Mucosa of rectum (tissue), 2 donors: Measurements from ENCODE around the gene ADORA1.

Experiments
- H3K27ac ChIP-seq, 2 donors: one replicate each; pipeline ENCODE4 v1.7.0; 2013; ENCODE audit warnings: inconsistent platforms in 2 of 2, low read depth in 2 of 2, low read length in 2 of 2
- H3K27me3 ChIP-seq, 2 donors: one replicate each; pipeline ENCODE4 v1.7.0; 2013; ENCODE audit warnings: low read length in 2 of 2; ENCODE audit not compliant: control insufficient read depth in 2 of 2, insufficient read depth in 2 of 2
- H3K36me3 ChIP-seq, 2 donors: one replicate each; pipeline ENCODE4 v1.7.0; 2013; ENCODE audit warnings: low read length in 2 of 2; ENCODE audit not compliant: control insufficient read depth in 2 of 2, insufficient read depth in 2 of 2
- H3K4me1 ChIP-seq, 2 donors: one replicate each; pipeline ENCODE4 v1.7.0; 2013; ENCODE audit warnings: low read length in 2 of 2, mild to moderate bottlenecking in 1 of 2; ENCODE audit not compliant: control insufficient read depth in 2 of 2, insufficient read depth in 2 of 2
- H3K4me3 ChIP-seq, 2 donors: one replicate each; pipeline ENCODE4 v1.7.0; 2013; ENCODE audit warnings: low read length in 2 of 2
- H3K9ac ChIP-seq, 2 donors: one replicate each; pipeline ENCODE4 v1.7.0; 2013; ENCODE audit warnings: low read length in 2 of 2, low read depth in 1 of 2, mild to moderate bottlenecking in 1 of 2
- H3K9me3 ChIP-seq, 2 donors: one replicate each; pipeline ENCODE4 v1.7.0; 2013; ENCODE audit warnings: low read length in 2 of 2; ENCODE audit not compliant: control insufficient read depth in 2 of 2
- donor health status: healthy.
- donor health status: Normal muscosa, but diverticular disease.

Gene ADORA1

DNA sequence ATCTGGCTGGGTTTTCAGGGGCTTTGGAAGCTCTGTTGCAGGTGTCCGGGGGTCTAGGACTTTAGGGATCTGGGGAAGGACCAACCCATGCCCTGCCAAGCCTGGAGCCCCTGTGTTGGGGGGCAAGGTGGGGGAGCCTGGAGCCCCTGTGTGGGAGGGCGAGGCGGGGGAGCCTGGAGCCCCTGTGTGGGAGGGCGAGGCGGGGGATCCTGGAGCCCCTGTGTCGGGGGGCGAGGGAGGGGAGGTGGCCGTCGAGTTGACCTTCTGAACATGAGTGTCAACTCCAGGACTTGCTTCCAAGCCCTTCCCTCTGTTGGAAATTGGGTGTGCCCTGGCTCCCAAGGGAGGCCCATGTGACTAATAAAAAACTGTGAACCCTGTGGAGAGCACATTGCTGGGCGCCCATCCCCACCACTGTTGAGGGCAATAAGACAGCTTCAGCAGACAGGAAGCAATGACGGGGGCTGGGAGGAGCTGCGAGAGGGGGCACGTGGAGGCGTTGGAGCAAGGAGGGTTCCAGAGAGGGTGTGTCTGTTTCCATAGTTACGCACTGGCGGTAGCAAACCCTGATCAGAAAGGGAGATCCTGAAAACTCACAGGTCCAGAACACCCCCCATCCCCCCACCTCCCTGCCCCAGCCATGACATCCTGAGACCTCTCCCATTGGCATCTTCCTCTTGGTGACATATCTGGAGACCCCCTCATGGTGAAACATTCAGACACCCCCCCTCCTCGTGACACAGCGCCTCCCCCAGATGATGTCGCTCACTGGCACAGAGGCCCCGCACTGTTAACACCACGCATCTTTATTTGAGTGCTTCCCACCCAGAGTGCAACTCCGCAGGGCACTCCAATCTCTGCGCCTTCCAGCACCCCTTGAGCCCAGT lies 39.7 kb downstream of the ADORA1 start:
- no peaks in the 10 kb centered on the region for H3K36me3 ChIP-seq
- no peak overlapping the region for H3K27ac ChIP-seq
- no peaks in the 10 kb centered on the region for H3K27me3 ChIP-seq
- H3K9me3 ChIP-seq, result no peaks in the 10 kb centered on the region
- no peak overlapping the region for H3K9ac ChIP-seq
- no peaks in the 10 kb centered on the region for H3K4me1 ChIP-seq
- H3K4me3 ChIP-seq, result no peak overlapping the region

- Histone ChIP-seq H3K27ac (no peak overlapping the region), H3K9ac (no peak overlapping the region), H3K36me3 (no peaks in the 10 kb centered on the region), H3K27me3 (no peaks in the 10 kb centered on the region), H3K9me3 (no peaks in the 10 kb centered on the region), H3K4me3 (no peak overlapping the region), H3K4me1 (no peaks in the 10 kb centered on the region)
These were observed 40.3 kb downstream of the ADORA1 start for GRCh38 chr1:203167913-203168200.

- Histone ChIP-seq H3K9me3 (no peaks in the 10 kb centered on the region), H3K27me3 (no peaks in the 10 kb centered on the region), H3K4me1 (no peaks in the 10 kb centered on the region), H3K4me3 (no peak overlapping the region), H3K36me3 (no peaks in the 10 kb centered on the region), H3K27ac (no peak overlapping the region), H3K9ac (no peak overlapping the region)
These were observed 40.8 kb downstream of the ADORA1 start for GRCh38 chr1:203168256-203168786.

GRCh38 chr1:203168991-203169390 lies 41.5 kb downstream of the ADORA1 start:
- Histone ChIP-seq H3K4me3 (no peak overlapping the region), H3K9ac (no peak overlapping the region), H3K9me3 (no peaks in the 10 kb centered on the region), H3K27me3 (no peaks in the 10 kb centered on the region), H3K4me1 (no peaks in the 10 kb centered on the region), H3K36me3 (no peaks in the 10 kb centered on the region), H3K27ac (no peak overlapping the region)

DNA sequence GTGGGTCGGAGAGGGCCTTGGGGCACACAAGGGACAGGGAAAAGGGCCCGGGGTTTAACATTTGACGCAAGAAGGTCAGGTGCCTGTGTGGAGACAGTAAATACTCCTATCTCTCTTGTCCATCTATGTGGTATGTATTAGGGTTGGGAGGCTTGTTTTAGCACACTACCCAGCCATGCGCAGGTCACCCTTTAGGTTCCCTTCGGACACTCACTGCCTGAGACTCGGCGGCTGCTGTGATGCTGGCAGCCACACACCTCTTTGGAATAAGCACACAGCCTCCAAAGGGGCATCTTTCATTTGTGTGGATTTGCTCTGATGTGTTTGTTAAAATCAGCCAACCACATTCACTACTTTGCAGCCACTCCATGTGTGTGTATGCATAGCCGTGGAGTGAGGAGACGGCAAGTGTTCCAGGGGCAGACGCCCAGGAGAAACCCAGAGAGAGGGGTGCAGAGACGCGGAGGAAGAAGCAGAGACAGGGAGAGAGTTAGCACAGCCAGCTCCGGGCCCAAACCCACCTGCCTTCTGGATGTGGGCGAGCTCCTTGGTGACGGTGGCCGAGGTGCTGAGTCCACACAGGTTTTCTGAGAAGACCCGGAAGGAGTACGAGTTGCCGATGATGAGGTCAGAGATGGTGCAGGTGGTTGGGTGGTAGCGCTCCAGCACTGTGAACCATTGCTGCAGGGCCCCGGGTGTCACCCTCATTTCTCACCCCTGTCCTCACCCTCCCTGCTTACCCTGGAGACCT lies 42.4 kb downstream of the ADORA1 start:
- H3K9ac ChIP-seq, result no peak overlapping the region
- no peaks in the 10 kb centered on the region for H3K4me1 ChIP-seq
- no peaks in the 10 kb centered on the region for H3K9me3 ChIP-seq
- no peaks in the 10 kb centered on the region for H3K27me3 ChIP-seq
- no peaks in the 10 kb centered on the region for H3K36me3 ChIP-seq
- H3K4me3 ChIP-seq, result no peak overlapping the region
- H3K27ac ChIP-seq, result no peak overlapping the region

- Histone ChIP-seq H3K36me3 (no peaks in the 10 kb centered on the region), H3K27me3 (no peaks in the 10 kb centered on the region), H3K9ac (no peak overlapping the region), H3K4me3 (no peak overlapping the region), H3K27ac (no peak overlapping the region), H3K9me3 (no peaks in the 10 kb centered on the region), H3K4me1 (no peaks in the 10 kb centered on the region)
These were observed 43.3 kb downstream of the ADORA1 start for GRCh38 chr1:203170625-203171330.

DNA sequence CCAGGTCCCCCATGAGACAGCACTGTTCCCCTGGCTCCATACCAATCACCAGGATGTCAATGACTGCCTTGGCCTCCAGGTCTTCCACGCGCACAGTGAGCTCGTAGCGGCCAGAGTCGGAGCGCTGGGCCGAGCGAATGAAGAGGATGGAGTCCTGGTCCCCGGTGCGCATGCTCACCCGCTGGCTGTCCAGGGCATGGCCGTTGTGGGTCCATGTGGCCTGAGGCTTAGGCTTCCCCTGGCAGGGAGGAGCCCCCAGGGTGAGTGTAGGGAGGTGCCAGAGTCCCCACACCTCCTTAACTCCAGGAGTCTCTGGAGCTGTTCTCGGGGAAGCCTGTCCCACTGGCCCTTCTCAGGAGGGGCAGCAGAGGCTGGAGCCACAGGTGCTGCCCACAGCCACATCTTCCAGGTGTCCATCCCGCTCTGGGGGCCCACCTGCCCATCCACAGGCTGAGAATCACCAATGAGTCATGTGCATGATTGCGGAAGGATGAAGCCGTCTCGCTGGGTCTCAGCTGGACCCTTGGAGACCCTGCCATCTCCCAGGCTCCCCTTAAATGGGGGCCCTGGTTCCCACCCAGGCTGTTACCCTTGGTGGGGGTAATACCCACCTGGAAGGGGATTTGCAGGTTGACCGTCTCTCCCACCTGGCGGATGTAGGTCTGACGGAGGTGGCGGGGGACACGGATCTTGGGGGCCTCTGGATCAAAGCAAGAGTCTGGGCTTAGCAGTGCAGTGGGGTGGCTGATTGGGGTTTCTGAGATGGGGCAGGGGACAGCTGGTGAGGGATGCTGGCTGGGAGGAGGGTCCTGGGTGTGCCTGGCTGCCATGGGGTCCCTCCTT lies 44.0 kb downstream of the ADORA1 start:
- Histone ChIP-seq H3K27me3 (no peaks in the 10 kb centered on the region), H3K4me3 (no peak overlapping the region), H3K27ac (no peak overlapping the region), H3K9me3 (no peaks in the 10 kb centered on the region), H3K9ac (no peak overlapping the region), H3K4me1 (no peaks in the 10 kb centered on the region), H3K36me3 (no peaks in the 10 kb centered on the region)

DNA sequence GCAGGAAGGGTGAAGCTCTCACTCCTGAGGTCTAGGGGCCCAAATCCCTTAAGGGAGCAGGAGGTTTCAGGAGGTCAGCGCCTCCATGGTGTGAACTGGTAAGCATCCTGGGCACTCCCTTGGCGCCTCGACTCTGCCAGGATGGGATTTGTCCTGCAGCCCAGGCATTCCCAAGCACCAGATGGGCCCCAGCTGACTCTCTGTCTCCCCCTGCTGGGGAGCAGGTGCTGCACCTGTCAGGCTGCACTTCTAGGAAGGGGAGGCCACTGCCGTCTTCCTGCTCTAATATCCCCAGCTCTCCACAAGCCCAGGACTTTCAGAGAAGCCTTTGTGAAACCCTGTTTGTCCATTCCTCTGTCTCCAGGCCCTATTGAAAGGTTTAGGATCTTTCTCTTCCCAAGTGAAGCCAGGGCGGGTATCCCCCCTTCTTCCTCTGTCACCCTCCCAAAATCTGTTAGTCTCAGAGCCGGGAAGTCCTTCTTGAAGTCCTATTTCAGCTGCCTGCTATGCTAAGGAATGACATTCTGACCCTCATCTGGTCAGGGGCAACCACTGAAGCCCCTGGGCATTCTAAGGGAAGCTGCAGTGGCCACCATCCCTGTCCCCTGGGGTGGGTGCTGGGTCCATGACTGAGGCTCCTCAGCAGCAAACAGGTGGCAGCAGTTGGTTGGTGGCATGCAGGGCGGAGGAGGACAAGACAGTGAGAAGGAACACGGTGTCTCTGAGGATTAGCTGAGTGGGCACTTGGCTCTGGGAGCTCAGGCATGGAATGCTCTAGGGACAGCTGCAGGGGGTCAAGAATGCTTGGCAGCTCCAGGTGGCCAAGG lies 44.9 kb downstream of the ADORA1 start:
- Histone ChIP-seq H3K9me3 (no peaks in the 10 kb centered on the region), H3K27ac (no peak overlapping the region), H3K36me3 (no peaks in the 10 kb centered on the region), H3K4me1 (peaks cover 0 to under 1% of the 10 kb centered on the region in 2 donors), H3K4me3 (no peak overlapping the region), H3K27me3 (no peaks in the 10 kb centered on the region), H3K9ac (no peak overlapping the region)

DNA sequence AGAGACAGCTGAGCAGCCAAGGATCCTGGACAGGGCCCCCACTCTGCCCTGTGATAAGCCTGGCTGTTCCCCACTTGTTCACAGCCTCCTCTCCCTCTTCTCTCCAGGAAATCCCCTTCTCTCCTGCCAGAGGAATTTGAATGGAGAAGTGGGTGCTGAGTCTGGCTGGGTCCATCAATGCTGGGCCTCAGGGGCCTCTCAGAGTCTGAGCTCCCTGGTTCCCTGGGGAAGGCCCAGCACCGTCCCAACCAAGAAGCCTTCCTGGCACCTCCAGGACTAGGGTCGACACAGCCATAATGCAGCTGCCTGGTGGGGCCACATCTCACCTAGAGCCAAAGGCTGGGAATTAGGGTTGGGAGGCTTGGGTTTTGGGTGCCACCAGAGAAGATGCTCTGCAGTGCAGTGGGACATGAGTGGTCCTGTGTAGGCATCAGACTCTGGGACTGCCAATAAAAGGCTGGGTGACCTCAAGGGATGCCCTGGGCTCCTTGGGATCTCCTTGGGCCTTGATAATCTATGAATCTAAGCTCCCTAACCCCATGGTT lies 45.6 kb downstream of the ADORA1 start:
- Histone ChIP-seq H3K9me3 (no peaks in the 10 kb centered on the region), H3K36me3 (no peaks in the 10 kb centered on the region), H3K9ac (no peak overlapping the region), H3K27me3 (no peaks in the 10 kb centered on the region), H3K4me3 (no peak overlapping the region), H3K4me1 (peaks cover 3 to 5% of the 10 kb centered on the region in 2 donors), H3K27ac (no peak overlapping the region)
